Hypothalamus (tissue), 51 donors: Measurements from ENCODE around the gene UBASH3B.

ENCODE experiments used
- DNase-seq, 51 donors: peaks; one replicate each; lab custom pipeline; 2025; lab: John Stamatoyannopoulos, UW

Gene UBASH3B

GRCh38 chr11:122706291-122707088 is 51.0 kb downstream of the UBASH3B start:
- DNase-seq: no peak

GRCh38 chr11:122707111-122707510 is 51.6 kb downstream of the UBASH3B start:
- DNase-seq: no peak

DNA sequence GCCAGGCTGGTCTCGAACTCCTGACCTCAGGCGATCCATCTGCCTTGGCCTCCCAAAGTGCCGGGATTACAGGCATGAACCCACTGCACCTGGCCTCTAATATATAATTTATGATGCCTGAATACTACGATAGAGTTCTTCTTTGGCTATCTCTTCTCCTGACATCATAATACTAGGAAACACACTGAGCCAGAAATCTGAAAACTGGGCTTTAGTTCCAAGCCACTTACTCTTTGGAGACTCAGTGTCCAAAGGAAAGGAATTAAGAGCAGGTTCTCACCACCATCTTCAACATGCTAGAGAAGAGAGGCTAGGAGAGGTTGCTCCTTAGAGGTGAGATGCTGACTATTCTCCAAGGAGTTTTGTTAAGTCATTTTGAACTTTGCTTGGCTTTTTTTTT is 52.4 kb downstream of the UBASH3B start:
- DNase-seq: no peak

- no peak for DNase-seq
These were observed 53.7 kb downstream of the UBASH3B start for GRCh38 chr11:122709039-122709760.

GRCh38 chr11:122711362-122711761 is 55.8 kb downstream of the UBASH3B start:
- DNase-seq: no peak

- no peak for DNase-seq
These were observed 56.4 kb downstream of the UBASH3B start for GRCh38 chr11:122711831-122712381.

DNA sequence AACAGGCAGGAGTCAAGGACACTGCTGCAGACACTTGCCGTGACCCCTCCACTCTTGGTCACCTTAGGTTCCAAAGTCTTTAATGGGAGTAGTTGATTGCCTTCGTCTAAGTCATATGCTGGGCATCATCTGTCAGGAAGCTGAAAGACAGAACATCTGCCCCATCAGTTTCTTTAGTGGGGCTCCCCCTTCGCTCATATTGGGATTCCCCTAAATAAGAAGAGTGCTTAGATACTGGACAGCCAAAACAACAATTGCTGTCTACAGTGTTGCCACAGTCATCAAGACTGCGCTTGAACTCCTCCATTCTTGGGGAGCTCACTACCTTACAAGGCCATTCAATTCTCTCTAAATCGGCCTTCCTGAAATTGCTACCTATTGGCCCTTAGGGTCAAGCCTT is 58.5 kb downstream of the UBASH3B start:
- DNase-seq: no peak

- peak in 1 of 51 donors; percentile 9 for DNase-seq
These were observed 59.0 kb downstream of the UBASH3B start for GRCh38 chr11:122714484-122714883.

DNA sequence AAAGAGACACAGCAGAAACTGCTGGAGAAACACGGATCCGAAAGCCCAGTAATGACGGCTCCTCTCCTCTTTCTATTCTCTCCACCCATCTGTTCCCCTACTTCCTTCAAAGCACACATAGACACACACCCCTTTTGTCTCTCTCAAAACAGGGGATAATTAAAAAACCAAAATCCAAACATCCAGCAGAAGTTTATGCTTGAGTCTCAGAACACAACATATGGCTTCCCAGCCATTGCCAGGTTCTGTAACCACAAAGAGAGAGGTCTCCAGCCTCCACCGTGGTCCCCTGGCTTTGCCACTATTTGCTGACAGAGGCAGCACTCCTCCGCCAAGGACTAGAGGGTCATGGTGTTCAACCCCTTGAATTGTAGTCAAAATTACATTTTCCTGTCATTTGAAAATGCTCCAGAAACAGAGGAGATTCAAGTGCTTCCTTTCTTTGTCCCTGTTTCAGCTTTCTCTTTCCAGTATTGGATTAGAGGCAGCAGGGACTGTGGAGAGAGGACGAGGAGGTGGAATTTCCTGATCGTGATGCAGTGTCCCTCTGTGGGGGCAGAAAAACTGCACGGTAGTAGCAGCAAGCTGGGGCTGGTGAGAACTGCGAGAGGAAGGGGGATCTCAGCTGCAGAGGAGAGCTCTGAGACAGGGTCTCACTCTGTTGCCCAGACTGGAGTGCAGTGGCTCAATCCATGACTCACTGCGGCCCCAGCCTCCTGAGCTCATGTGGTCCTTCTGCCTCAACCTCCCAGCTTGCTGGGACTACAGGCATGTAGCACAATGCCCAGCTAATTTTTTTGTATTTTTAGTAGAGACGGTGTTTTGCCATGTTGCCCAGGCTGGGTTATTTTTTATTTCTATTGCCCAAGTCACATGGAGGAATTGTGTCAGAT is 60.3 kb downstream of the UBASH3B start:
- peak in 1 of 51 donors; percentile 41 for DNase-seq

DNA sequence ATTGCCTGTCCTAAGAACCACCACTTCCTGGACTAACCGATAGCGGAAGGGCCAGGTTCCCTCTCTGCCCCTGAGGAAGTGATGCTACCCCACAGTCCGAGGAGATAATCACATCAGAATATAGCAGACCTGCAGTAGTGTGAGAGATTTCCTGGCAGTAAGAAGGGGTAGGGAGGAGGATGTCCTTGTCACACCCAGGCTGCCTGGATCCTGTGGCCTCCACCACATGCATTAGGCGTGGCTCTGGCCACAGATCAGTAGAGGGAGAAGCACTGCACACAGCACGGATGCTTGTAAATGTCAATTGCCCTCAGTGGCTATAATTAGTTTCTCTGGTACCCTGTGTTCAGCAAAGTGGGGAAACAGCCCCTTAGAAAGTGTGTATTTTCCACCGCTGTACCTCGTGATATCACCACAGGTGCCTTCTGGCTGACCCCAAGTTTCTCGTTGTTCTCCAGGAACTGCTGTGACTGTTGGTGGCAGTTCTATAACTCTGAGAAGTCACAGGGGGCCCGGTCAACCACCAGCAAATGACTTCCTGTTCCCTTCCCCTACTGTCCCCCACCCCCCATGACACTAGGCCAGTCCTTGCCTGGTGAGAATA is 61.8 kb downstream of the UBASH3B start:
- DNase-seq: peak in 1 of 51 donors; percentile 12

GRCh38 chr11:122720107-122720881 is 64.8 kb downstream of the UBASH3B start:
- DNase-seq: no peak

DNA sequence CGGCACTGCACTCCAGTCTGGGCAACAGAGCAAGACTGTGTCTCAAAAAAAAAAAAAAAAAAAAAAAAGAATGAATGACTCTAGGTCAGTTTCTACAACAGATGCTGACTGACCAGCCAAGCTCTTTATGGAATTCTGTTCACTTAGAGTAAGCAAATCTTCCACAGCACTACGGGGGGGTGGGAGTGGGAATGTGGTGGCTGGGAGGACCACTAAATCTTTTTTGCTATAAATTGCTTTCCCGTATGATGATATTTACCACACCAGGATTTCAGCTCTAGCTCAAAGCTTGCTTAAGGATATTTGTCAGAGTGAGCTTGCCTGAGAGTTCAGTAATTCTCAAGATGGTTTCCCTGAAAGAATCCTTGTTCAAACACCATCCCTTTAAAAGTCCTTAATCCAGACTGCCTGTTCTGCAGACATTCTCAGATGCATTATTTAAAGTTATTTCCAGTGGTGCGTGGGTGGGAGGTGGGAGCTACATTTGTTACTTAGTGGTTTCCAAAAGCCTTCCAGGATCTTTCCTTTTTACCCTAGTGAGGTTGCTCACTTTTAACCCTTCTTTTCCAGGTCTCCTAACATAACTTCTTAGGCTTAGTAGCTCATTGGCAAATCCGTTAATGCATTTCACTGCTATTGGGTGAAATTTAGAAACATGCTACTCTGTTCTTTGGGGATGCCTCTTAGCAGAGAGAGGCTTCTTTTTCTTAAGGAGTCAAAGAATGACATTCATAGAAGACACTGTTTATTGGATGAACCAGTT is 65.9 kb downstream of the UBASH3B start:
- no peak for DNase-seq

DNA sequence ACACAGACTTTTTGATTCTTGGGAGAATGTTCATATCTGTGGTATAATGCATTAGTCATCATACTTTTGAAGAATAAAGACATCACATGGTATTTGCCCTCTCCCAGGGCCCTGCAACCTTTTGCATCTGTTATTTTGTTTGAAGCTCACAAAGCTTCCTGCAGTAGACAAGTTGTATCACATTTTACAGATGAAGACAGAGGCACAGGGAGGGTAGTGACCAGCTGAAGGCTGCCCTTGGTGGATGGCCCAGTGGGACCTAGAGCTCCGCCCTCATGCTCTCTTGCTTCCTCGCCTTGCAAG is 66.4 kb downstream of the UBASH3B start:
- DNase-seq: no peak

DNA sequence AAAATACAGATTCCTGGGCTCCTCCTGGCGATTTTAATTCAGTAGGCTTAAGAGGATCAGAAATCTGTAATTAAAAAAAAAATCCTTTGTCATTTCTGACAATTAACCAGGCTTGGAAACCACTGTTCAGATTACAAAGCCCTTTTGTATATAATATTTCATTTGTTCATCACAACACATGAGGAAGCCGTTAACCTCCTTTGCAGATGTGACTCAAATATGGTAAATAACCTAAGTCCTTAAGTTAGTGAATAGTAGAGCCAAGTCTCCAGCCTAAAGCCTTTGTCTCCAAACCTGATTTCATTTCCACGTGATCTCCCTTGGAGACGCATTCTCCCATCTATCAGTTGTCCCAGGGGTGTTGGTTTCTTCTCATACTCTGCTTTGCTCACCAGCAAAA is 67.6 kb downstream of the UBASH3B start:
- DNase-seq: no peak

DNA sequence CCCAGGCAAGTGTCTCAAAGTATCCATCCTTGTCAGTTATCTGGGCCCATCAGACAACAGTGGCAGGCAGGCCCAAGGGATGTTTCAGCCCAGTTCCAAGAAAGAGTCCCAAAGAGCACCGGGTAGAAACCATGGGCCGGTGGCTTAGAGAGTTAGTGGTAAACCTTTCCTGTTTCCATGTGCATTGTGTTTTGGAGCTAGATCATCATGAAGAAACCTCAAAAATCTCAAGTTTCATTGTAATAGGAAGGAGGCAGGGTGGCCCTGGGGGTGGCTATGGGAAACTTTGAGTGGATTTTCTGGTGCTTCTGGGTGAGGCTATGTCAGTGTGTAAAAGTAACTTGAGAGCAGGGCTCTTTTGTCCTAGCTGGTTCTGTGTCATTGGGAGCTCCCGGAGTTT is 68.1 kb downstream of the UBASH3B start:
- DNase-seq: no peak

DNA sequence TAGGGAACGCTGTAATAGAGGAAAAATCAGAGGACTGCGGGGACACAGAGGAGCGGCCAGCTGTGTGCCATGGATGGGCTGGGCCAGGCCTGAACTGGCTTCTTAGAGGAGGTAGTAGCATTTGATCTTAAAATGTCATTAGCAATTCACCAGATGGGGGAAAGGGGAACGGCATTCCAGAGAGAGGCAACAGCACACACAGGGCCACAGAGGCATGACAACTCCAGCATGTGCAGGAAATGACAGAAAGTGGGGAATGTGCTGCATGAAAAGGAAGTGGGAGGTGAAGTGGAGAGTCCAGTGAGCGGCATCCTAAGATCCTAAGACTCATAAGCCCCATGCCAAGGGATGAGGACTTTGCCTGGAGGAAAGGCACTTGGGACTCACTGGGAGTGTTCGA is 69.0 kb downstream of the UBASH3B start:
- DNase-seq: no peak

GRCh38 chr11:122726028-122726427 is 70.5 kb downstream of the UBASH3B start:
- no peak for DNase-seq

- peak in 2 of 51 donors; percentile 17 to 52 for DNase-seq
These were observed 71.8 kb downstream of the UBASH3B start for GRCh38 chr11:122727101-122727929.
